ENCODE measurements around the gene HSP90AB1.
"Not testable (repeated sequence)": the region's sequence is repeated elsewhere in the genome, so short reads cannot be mapped to it uniquely, and the experiment has no call there.

Gene HSP90AB1

GRCh38 chr6:44222486-44223318 is 24.2 kb upstream of the HSP90AB1 start:
- DNase-seq (ENCODE audit: low read depth), result no peak

GRCh38 chr6:44223319-44224028 is 23.4 kb upstream of the HSP90AB1 start, which contains the start of gene SLC29A1:
TSS of gene SLC29A1 (plus strand) at chr6:44223595. CDS start at chr6:44227314, 3,719 bp downstream.
- peak; percentile 78 for DNase-seq (ENCODE audit: low read depth)

GRCh38 chr6:44224029-44224964 is 22.6 kb upstream of the HSP90AB1 start:
- no peak for DNase-seq (ENCODE audit: low read depth)

GRCh38 chr6:44224965-44225305 is 22.0 kb upstream of the HSP90AB1 start:
- no peak for DNase-seq (ENCODE audit: low read depth)

GRCh38 chr6:44225579-44226325 is 21.1 kb upstream of the HSP90AB1 start:
- DNase-seq (ENCODE audit: low read depth), result no peak

- no peak for DNase-seq (ENCODE audit: low read depth)
Measured at GRCh38 chr6:44226368-44227147, 20.3 kb upstream of the HSP90AB1 start.

GRCh38 chr6:44227148-44227793 is 19.6 kb upstream of the HSP90AB1 start:
- no peak for DNase-seq (ENCODE audit: low read depth)

- no peak for DNase-seq (ENCODE audit: low read depth)
Measured at GRCh38 chr6:44228031-44228430, 18.9 kb upstream of the HSP90AB1 start.

- no peak for DNase-seq (ENCODE audit: low read depth)
Measured at GRCh38 chr6:44228433-44228832, 18.5 kb upstream of the HSP90AB1 start.

GRCh38 chr6:44228836-44229235 is 18.1 kb upstream of the HSP90AB1 start:
- no peak for DNase-seq (ENCODE audit: low read depth)

GRCh38 chr6:44229376-44230033 is 17.4 kb upstream of the HSP90AB1 start:
- no peak for DNase-seq (ENCODE audit: low read depth)

GRCh38 chr6:44230034-44230675 is 16.7 kb upstream of the HSP90AB1 start:
- DNase-seq (ENCODE audit: low read depth), result no peak

- not testable (repeated sequence) for DNase-seq (ENCODE audit: low read depth)
Measured at GRCh38 chr6:44231426-44231825, 15.5 kb upstream of the HSP90AB1 start.

GRCh38 chr6:44232676-44233566 is 14.0 kb upstream of the HSP90AB1 start:
- DNase-seq (ENCODE audit: low read depth), result no peak

- no peak for DNase-seq (ENCODE audit: low read depth)
Measured at GRCh38 chr6:44233567-44234100, 13.3 kb upstream of the HSP90AB1 start.

GRCh38 chr6:44234101-44235025 is 12.5 kb upstream of the HSP90AB1 start:
- no peak for DNase-seq (ENCODE audit: low read depth)

- DNase-seq (ENCODE audit: low read depth), result no peak
Measured at GRCh38 chr6:44235269-44235668, 11.6 kb upstream of the HSP90AB1 start.
